Motor neuron (in vitro differentiated cells): ENCODE data around the gene INSYN2B. TPM values are rescaled to one million over a fixed set of nuclear protein-coding genes. Genes with fewer than 3 reads are reported as not detected.

Source experiments
- ATAC-seq, 8 experiments: fragments of 200-7000 bp; cut with Tn5 transposase; replicated peaks in 6 of 8; 2 replicates each; pipeline ENCODE4 v1.8.0; 2021; ENCODE audit warnings: mild to moderate bottlenecking in 8 of 8, moderate library complexity in 8 of 8
- H3K27ac ChIP-seq, 2 donors: fragments of 250-450 bp; sonication (Bioruptor Pico); 2 replicates each; pipeline ENCODE4 v1.9.0; 2021; ENCODE audit warnings: antibody characterized with exemption in 2 of 2, mild to moderate bottlenecking in 2 of 2, moderate library complexity in 1 of 2
- H3K4me1 ChIP-seq, 2 donors: fragments of 250-450 bp; sonication (Bioruptor Pico); replicated peaks in 1 of 2; 2 replicates each; pipeline ENCODE4 v1.6.1; 2021; ENCODE audit warnings: antibody characterized with exemption in 2 of 2, mild to moderate bottlenecking in 2 of 2, moderate library complexity in 1 of 2
- H3K4me3 ChIP-seq, 5 donors: fragments of 250-450 bp; sonication (Bioruptor Pico); 2 replicates each; pipeline ENCODE4 v1.9.0; 2021; ENCODE audit warnings: antibody characterized with exemption in 5 of 5, mild to moderate bottlenecking in 5 of 5, moderate library complexity in 4 of 5
- WGBS, 10 experiments: fragments of 450-650 bp; shearing (Covaris generic); methylation state at CpG; one replicate each; pipeline ENCODE4 v1.0.0; 2022; 5-methylcytosine and 5-hydroxymethylcytosine counted together
- in situ Hi-C, 9 experiments: fragments of 400-800 bp; cut with MboI; loops; one replicate each; pipeline ENCODE4 v1.15.0; 2021; ENCODE audit warnings: low sequenced_read_pairs in 9 of 9, low pct_unique_long_range_greater_than_20kb in 2 of 9; ENCODE audit not compliant: unreplicated experiment in 9 of 9
- total RNA-seq, 8 experiments: library from RNA; unstranded; fragments of 300-600 nt; gene quantifications; 2 replicates each; pipeline versions ENCODE4 v1.2.3 to v1.2.4, GENCODE V29; 2022

The INSYN2B gene
- total RNA-seq, 8 experiments from 2014 or later, result 0.29 to 21.2 (median 5.0) TPM

DNA sequence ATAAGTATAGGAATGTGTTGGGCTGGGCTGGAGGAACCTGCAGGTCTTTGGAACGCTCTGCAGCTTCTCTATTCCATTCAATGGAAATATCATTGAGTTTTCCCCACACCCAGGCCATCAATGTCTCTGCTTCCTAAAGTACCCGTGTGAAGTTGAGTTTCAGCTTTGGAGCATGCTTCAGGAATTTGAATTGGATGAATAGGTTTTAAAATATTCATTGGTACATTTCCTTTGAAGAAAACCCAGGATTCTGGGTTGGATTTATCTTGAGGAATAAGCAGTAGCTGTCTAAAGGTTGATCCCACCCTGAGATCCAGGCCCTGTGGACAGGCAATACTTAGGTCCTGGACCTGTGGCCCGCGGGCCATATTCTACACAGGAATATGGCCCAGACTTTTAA lies 37.3 kb downstream of the INSYN2B start:
- peaks cover 11 to 13% of the 10 kb centered on the region in 2 donors for H3K4me1 ChIP-seq
- H3K4me3 ChIP-seq, result no peak overlapping the region
- WGBS, 10 experiments, result 50 to 100% (median 86%) methylated on average over 1 to 4 of the region's 4 CpGs
- no peak overlapping the region for H3K27ac ChIP-seq
- no peak for ATAC-seq
- in situ Hi-C loops, result no loop called here

DNA sequence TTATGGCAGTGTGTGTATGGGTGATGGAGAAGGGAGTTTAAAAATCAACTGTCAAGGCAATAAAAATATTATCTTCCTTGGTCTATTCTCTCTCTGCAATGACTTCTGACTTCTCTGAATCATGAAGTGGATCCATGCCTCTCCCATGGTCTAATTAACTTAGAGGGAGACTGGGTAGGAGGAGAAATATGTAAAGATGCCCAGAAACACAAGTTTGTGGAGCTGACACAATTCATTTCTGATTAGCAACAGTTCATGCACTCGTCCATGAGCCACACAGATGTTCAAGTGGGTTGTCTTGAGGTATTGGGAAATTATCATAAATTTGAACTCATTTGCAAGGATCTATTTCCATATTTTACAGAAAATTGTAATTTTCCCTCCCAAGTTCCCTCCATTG lies 38.1 kb downstream of the INSYN2B start:
- WGBS, 10 experiments, result 0 to 88% (median 71%) methylated on average over 1 of the region's 1 CpG; no CpG with 5 or more reads in 5 of the 10 experiments
- no peak overlapping the region for H3K27ac ChIP-seq
- ATAC-seq, result peak in 3 of 8 experiments; percentile 44 to 50 (median 45)
- H3K4me3 ChIP-seq, result no peak overlapping the region
- peaks cover 8 to 13% of the 10 kb centered on the region in 2 donors for H3K4me1 ChIP-seq
- in situ Hi-C loops, result no loop called here

DNA sequence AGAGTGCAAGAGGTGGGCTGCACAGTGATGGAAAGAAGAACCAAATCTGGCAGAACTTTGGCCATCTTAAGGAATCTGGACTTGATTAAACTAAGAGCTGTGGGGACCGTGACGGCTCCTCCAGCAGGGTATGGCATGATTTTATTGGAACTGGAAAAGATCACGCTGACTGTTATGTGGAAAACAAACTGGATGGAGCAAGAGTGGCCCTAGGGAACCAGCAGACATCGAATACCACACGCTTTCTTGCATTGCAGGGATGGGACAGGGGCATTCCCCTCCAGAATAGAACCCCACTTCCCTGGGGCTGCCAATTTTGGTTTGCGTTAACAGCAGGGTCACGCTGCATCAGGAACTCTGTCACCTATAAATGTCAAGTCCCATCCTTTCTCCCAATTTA lies 38.8 kb downstream of the INSYN2B start:
- H3K4me3 ChIP-seq, result no peak overlapping the region
- 50 to 100% (median 94%) methylated on average over 2 to 7 of the region's 7 CpGs; no CpG with 5 or more reads in 3 of the 10 experiments for WGBS, 10 experiments
- H3K27ac ChIP-seq, result no peak overlapping the region
- H3K4me1 ChIP-seq, result peaks cover 8 to 13% of the 10 kb centered on the region in 2 donors
- ATAC-seq, result no peak
- in situ Hi-C loops, result no loop called here

DNA sequence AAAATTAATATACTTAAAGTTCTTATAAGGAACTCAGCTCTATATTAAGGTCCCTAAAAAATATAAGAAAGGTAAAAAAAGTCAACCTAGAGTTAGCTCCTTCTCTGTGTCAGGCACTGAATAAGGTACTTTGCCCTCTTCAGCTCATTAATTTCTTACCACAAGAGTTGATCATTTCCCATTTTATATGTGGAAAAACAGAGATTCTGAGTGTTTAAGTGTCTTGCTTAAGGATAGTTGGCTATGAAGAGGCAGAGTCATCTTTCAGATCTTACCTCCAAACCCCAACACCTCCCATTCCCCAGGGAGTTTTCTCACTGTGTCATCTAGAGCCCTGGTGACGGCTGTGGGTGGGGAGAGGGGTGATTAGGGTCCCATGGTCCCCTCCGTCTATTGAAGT lies 40.6 kb downstream of the INSYN2B start:
- no peak overlapping the region for H3K27ac ChIP-seq

DNA sequence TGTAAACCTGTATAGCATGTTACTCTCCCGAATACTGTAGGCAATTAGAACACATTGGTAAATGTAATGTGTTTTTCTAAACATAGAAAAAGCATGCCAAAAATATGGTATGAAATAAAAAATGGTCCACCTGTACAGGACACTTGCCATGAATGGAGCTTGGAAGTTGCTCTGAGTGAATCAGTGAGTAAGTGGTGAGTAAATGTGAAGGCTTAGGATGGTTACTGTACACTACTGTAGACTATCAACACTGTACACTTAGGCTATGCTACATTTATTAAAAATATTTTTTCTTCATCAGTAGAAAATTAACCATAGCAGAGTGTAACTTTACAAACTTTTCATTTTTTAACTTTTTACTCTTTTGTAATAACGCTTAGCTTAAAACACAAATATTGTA lies 41.9 kb downstream of the INSYN2B start:
- no peak overlapping the region for H3K27ac ChIP-seq
- peaks cover 0 to 6% of the 10 kb centered on the region in 2 donors for H3K4me1 ChIP-seq
- WGBS, 10 experiments, result 89 to 100% (median 96%) methylated on average over 1 to 2 of the region's 2 CpGs
- no peak overlapping the region for H3K4me3 ChIP-seq
- in situ Hi-C loops, result no loop called here
- ATAC-seq, result no peak

More for the DNA sequence above, 40.6 kb downstream of the INSYN2B start:
- 83 to 100% methylated on average over 1 to 2 of the region's 2 CpGs; no CpG with 5 or more reads in 8 of the 10 experiments for WGBS, 10 experiments
- in situ Hi-C loops, result no loop called here
- Histone ChIP-seq H3K4me1 (no peaks in the 10 kb centered on the region), H3K4me3 (no peak overlapping the region)
- no peak for ATAC-seq

DNA sequence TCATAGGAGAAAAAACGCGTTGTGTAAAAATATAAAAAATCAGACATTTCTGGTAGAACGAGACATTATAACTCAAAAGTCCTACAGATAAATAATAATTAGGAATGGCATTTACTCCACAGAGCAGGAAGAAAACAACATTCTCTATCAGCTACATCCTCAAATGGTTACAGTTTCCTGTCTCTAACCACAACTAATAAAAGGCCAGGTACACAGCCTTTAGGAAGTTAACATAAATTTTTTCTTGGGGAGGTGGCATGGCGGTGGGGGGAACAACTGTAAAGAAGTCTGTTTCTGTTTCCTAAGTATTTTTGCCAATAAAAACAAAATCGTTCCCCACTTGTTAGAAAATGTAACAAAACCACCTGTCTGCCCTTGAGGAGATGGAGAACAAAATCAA lies 44.5 kb downstream of the INSYN2B start:
- Histone ChIP-seq H3K4me1 (peaks cover 3 to 13% of the 10 kb centered on the region in 2 donors), H3K4me3 (no peak overlapping the region), H3K27ac (no peak overlapping the region)
- WGBS, 10 experiments, result 71 to 100% (median 88%) methylated on average over 3 to 5 of the region's 5 CpGs; no CpG with 5 or more reads in 1 of the 10 experiments
- ATAC-seq, result no peak
- in situ Hi-C loops, result no loop called here

DNA sequence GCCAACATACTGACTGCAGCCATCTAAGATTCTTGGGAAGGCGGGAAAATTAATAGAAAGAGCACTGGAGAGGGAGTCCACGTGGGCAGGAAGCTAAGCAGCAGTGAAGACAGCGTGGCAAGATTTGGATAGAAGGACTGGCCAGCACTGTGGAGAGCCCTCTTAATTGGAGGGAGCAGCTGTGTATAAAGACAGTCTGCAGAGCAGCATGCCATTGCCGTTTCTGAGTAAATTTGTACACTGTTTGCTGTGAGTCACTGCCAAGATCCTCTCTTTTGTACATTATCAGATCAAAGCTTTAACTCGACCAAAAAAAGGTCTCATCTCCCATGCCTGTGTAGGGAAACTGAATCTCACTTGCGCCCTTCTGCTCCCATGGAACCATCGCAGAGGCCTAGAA lies 45.3 kb downstream of the INSYN2B start:
- Histone ChIP-seq H3K4me3 (no peak overlapping the region), H3K4me1 (peaks cover 3 to 13% of the 10 kb centered on the region in 2 donors), H3K27ac (no peak overlapping the region)
- in situ Hi-C loops, result no loop called here
- WGBS, 10 experiments, result 58 to 100% (median 77%) methylated on average over 1 to 6 of the region's 7 CpGs; no CpG with 5 or more reads in 2 of the 10 experiments
- ATAC-seq, result peak in 2 of 8 experiments; percentile 45 to 92

DNA sequence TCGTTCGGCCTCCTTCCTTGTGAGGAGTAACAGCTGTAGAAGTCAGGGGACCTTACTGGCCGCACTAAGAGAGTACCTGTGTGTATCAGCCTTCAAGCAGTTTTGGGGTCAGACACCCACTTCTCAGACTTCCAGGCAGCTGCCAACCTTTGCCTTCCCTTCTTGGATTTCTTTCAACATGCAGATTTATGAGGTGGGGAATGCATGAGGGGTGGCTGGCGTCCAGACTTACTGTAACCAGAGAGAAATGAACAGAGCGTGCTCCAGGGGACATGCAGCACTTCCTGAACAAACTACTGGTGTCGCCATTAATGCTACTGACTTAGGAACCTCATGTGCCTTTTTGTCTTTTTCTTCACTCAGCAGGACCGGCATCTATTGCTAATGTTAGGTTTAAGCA lies 46.7 kb downstream of the INSYN2B start:
- peak in 2 of 8 experiments; percentile 41 to 52 for ATAC-seq
- Histone ChIP-seq H3K27ac (no peak overlapping the region), H3K4me3 (no peak overlapping the region), H3K4me1 (peaks cover 3 to 13% of the 10 kb centered on the region in 2 donors)
- in situ Hi-C loops, result no loop called here
- 61 to 100% (median 84%) methylated on average over 2 to 7 of the region's 7 CpGs; no CpG with 5 or more reads in 3 of the 10 experiments for WGBS, 10 experiments

DNA sequence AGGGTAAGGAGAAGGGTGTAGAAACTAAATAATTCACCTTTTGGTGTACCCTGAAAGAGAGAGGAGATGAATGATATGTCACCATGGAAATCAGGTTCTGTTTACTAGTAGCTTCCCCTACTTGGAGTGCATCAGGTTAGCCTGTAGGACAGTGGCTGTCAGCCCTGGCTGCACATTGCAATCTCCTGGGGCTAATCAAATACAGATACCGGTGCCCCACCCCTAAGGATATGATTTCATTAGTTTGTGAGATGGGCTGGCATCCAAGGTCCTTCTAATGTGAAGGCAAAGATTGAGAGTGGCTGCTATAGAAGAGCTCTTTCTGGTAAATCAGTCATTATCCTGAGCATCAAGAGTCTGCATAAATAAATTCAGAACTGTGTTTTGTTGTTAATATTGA lies 47.2 kb downstream of the INSYN2B start:
- peak in 5 of 8 experiments; percentile 17 to 58 (median 50) for ATAC-seq
- Histone ChIP-seq H3K4me1 (peaks cover 3 to 13% of the 10 kb centered on the region in 2 donors), H3K4me3 (no peak overlapping the region), H3K27ac (no peak overlapping the region)
- in situ Hi-C loops, result no loop called here
- 0 to 100% (median 40%) methylated on average over 1 of the region's 1 CpG; no CpG with 5 or more reads in 4 of the 10 experiments for WGBS, 10 experiments

DNA sequence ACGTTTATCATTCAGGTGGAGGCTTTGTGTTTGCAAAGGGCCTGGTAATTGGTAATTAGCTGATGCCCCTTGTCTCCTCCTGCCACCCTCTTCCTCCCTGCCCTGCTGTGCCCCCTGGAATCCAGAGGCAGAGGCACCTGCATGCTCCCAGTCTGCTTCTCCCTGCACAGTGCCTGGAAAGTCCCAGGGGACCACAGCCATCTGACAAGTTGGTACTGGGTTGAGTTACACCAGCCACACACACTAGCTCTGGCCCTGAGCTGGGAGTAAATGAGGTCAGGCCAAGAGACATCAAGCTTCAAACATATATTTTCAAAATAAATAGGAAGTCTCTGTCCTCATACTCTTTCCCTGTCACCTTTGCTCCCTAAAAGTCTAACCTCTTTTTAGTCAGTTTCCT lies 56.3 kb downstream of the INSYN2B start:
- 20 to 88% (median 55%) methylated on average over 1 of the region's 1 CpG; no CpG with 5 or more reads in 4 of the 10 experiments for WGBS, 10 experiments
- in situ Hi-C loops, result no loop called here
- no peak overlapping the region for H3K4me3 ChIP-seq

DNA sequence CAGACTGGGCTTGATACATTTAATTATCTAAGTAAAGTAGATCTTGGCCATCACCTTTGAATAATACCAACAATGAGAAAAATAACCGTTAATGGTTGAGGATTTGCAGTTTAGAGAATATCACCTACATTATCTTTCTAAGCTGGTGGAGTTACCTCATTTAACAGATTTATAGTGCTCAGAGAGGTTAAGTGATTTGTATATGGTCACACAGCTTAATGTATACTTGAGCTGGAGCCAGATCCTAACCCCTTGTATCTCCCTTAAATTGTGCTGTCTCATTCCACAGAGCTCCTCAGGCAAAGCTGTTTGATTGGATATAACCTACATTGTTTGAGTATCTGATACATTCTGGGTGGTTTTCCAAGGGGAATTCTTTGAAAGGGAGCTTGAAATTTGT lies 57.8 kb downstream of the INSYN2B start:
- WGBS, 10 experiments, result 67 to 100% (median 86%) methylated on average over 1 of the region's 1 CpG; no CpG with 5 or more reads in 3 of the 10 experiments
- Histone ChIP-seq H3K4me1 (peaks cover 7 to 48% of the 10 kb centered on the region in 2 donors), H3K27ac (no peak overlapping the region), H3K4me3 (no peak overlapping the region)
- in situ Hi-C loops, result no loop called here
- ATAC-seq, result no peak

More for the DNA sequence above, 56.3 kb downstream of the INSYN2B start:
- Histone ChIP-seq H3K27ac (no peak overlapping the region), H3K4me1 (peaks cover 7 to 33% of the 10 kb centered on the region in 2 donors)
- ATAC-seq, result peak in 1 of 8 experiments; percentile 57

DNA sequence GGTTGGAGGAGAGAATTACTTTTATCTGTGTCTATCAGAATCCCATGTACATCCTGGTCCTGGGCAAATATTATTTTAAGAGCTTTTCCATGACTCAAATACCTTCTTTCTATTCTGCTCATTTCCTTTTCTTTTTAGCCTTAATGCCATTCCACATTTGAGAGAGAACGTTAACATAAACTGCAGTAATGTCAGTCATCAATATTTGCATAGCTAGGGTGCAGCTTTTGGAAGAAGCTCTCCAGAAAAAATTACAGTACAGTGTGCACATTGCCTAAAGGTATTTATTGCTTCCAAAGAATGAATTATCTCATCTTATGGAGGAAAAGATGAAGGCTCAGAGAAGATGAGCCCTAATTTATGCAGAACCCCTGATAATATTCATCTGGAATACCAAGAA lies 58.3 kb downstream of the INSYN2B start:
- in situ Hi-C loops, result no loop called here
- Histone ChIP-seq H3K4me3 (no peak overlapping the region), H3K4me1 (peaks cover 7 to 54% of the 10 kb centered on the region in 2 donors), H3K27ac (no peak overlapping the region)
- peak in 3 of 8 experiments; percentile 38 to 63 (median 60) for ATAC-seq
- WGBS, 10 experiments, result 0 to 86% (median 69%) methylated on average over 1 of the region's 1 CpG; no CpG with 5 or more reads in 4 of the 10 experiments

DNA sequence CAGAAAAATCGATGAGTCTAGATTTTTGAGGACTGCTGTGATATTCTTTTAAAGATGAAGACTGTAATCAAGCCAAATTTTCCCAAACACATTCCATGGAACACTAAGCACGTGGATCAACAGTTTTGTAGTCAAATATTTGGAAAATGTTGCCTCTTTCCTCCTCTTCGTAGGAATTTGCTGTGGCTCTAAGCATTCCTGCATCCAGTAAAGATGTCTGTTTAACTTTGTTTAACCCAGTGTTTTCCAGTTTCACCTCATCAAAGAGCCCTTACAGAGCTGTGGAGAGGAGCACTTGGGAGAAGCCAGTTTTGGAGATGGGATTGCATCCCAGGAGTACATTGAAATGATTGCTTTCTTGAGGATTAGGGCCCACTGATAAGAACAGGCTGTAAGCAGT lies 58.9 kb downstream of the INSYN2B start:
- peak in 1 of 8 experiments; percentile 61 for ATAC-seq
- Histone ChIP-seq H3K4me3 (no peak overlapping the region), H3K27ac (no peak overlapping the region), H3K4me1 (peaks cover 7 to 56% of the 10 kb centered on the region in 2 donors)
- in situ Hi-C loops, result no loop called here
- 0 to 63% (median 45%) methylated on average over 1 to 3 of the region's 3 CpGs; no CpG with 5 or more reads in 2 of the 10 experiments for WGBS, 10 experiments

DNA sequence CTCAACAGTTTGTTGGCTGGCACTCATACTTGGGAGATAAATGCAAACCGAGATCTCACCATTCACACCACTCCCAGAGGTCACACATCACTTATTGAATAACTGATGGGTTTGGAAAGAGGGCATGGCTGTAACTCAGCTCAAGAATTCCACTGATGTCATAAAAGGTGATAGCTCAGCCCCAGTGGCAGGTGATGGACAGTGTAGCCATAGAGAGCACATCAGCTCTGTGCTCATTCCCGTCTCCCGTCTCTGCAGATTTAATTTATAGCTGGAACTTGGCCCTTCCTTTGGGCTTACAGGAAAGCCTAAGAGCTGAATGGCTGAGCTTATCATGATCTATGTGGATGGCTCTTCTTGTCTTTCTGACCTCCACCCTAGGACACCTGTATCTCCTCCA lies 59.8 kb downstream of the INSYN2B start:
- Histone ChIP-seq H3K4me1 (peaks cover 7 to 53% of the 10 kb centered on the region in 2 donors), H3K27ac (no peak overlapping the region), H3K4me3 (no peak overlapping the region)
- ATAC-seq, result peak in 5 of 8 experiments; percentile 24 to 64 (median 50)
- in situ Hi-C loops, result no loop called here
- 40 to 100% (median 100%) methylated on average over 1 to 3 of the region's 3 CpGs; no CpG with 5 or more reads in 3 of the 10 experiments for WGBS, 10 experiments
